Fibroblast of mammary gland (primary cell): ENCODE measurements around the gene P2RY2.
"Not testable (repeated sequence)": the region's sequence is repeated elsewhere in the genome, so short reads cannot be mapped to it uniquely, and the experiment has no call there.

Experiments
- DNase-seq: peaks from one replicate; pipeline ENCODE4 v3.0.0-alpha.2; 2010; ENCODE audit warnings: low read depth
- H3K4me3 ChIP-seq: 2 replicates; pipeline ENCODE4 v1.5.1; 2011; ENCODE audit warnings: low read depth, mild to moderate bottlenecking, low read length, moderate library complexity; ENCODE audit not compliant: control insufficient read depth
- TF ChIP-seq, protein P1 (sequence below): conservative IDR thresholded peaks from 2 replicates; pipeline ENCODE4 v1.5.1; 2011; ENCODE audit warnings: low read depth, low read length, inconsistent platforms; ENCODE audit not compliant: control insufficient read depth, insufficient read depth

P2RY2 gene

GRCh38 chr11:73197348-73197747 lies 20.7 kb upstream of the P2RY2 start:
- no peak overlapping the region for H3K4me3 ChIP-seq
- DNase-seq: no peak
- TF ChIP-seq, protein P1, sequence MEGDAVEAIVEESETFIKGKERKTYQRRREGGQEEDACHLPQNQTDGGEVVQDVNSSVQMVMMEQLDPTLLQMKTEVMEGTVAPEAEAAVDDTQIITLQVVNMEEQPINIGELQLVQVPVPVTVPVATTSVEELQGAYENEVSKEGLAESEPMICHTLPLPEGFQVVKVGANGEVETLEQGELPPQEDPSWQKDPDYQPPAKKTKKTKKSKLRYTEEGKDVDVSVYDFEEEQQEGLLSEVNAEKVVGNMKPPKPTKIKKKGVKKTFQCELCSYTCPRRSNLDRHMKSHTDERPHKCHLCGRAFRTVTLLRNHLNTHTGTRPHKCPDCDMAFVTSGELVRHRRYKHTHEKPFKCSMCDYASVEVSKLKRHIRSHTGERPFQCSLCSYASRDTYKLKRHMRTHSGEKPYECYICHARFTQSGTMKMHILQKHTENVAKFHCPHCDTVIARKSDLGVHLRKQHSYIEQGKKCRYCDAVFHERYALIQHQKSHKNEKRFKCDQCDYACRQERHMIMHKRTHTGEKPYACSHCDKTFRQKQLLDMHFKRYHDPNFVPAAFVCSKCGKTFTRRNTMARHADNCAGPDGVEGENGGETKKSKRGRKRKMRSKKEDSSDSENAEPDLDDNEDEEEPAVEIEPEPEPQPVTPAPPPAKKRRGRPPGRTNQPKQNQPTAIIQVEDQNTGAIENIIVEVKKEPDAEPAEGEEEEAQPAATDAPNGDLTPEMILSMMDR: no peak

DNA sequence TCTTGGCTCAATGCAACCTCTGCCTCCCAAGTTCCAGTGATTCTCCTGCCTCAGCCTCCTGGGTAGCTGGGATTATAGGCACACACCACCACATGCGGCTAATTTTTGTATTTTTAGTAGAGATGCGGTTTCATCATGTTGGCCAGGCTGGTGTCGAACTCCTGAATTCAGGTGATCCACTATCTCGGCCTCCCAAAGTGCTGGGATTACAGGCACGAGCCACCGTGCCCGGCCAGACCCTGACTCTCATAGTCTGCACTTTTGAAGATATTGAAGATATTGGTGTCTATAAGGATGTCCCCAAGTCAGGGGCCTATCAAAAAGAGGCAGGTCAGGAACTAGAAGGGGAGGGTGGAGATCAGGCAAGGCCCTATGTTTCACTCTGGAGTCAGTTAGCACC lies 20.3 kb upstream of the P2RY2 start:
- not testable (repeated sequence) for H3K4me3 ChIP-seq, DNase-seq

- DNase-seq: no peak
- TF ChIP-seq, protein P1: no peak
- no peak overlapping the region for H3K4me3 ChIP-seq
Measured at GRCh38 chr11:73198677-73199076, 19.4 kb upstream of the P2RY2 start.

DNA sequence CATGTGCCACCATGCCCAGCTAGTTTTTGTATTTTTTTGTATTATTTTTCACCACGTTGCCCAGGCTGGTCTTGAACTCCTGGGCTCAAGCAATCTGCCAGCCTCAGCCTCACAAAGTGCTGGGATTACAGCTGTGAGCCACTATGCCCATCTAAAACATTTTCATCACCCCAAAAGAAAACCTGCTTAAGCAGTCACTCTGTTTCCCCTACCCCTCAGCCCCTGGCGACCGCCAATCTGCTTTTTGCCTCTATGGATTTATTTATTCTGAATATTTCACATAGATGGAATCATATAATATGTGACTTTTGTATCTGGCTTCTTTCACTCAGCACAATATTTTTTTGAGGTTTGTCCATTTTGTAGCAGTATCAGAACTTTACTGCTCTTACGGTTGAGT lies 18.6 kb upstream of the P2RY2 start:
- no peak for DNase-seq
- TF ChIP-seq, protein P1: no peak
- no peak overlapping the region for H3K4me3 ChIP-seq

- H3K4me3 ChIP-seq: no peak overlapping the region
- DNase-seq: no peak
- TF ChIP-seq, protein P1: no peak
Measured at GRCh38 chr11:73200256-73200655, 17.8 kb upstream of the P2RY2 start.

DNA sequence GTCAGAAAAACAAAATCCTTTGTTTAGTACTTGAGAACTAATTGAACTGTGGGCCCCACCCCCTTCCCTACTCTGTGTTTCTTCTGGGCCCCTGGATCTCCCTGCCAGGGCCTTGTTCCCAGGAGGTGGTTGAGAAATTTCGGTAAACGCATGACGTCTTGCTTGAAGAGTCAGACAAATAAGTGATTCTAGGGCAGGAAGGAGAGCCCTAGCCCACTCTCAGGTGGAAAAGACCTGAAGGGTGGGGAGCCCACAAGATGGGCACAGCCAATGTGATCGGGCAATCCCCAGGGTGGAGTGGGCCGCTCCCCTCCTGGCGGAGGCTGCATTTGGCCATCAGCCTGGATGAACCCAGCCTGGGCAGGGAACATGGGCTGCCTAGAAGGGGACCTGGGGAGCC lies 16.8 kb upstream of the P2RY2 start:
- TF ChIP-seq, protein P1: no peak
- no peak overlapping the region for H3K4me3 ChIP-seq
- DNase-seq: peak; percentile 33

- TF ChIP-seq, protein P1: no peak
- no peak overlapping the region for H3K4me3 ChIP-seq
- DNase-seq: no peak
Measured at GRCh38 chr11:73201888-73202780, 15.9 kb upstream of the P2RY2 start.
